ENCODE measurements around the gene COL5A3. TPM values are rescaled to one million over a fixed set of nuclear protein-coding genes. Genes with fewer than 3 reads are reported as not detected.

COL5A3 gene
- polyA plus RNA-seq, 1 donor (not counting 4 experiments of a cell fraction or from before 2014, with no cell fraction given), result 0.43 TPM

- H3K79me2 ChIP-seq (ENCODE audit: control insufficient read depth, insufficient read depth, low read length), result no peaks in the 10 kb centered on the region
- no peaks in the 10 kb centered on the region for H3K4me1 ChIP-seq (ENCODE audit: control insufficient read depth, extremely low read depth, insufficient read depth, low read length)
- H3K9me3 ChIP-seq (ENCODE audit: control insufficient read depth, low read depth, low read length), result no peaks in the 10 kb centered on the region
- H3K4me3 ChIP-seq (ENCODE audit: control insufficient read depth in 2 of 3, extremely low read depth in 1 of 3, insufficient read depth in 2 of 3, low read depth in 1 of 3, low read length in 3 of 3), result no peak overlapping the region
- no peaks in the 10 kb centered on the region for H4K20me1 ChIP-seq (ENCODE audit: control insufficient read depth, extremely low read depth, insufficient read depth, low read length)
- no peak for DNase-seq (ENCODE audit: low read depth, low spot score)
- dilution Hi-C loops (cut with MboI; ENCODE audit: extremely low pct_ligation_motif_present, low sequenced_read_pairs), result no loop called here
- H3K9me1 ChIP-seq (ENCODE audit: control insufficient read depth, extremely low read depth, insufficient read depth, low read length), result no peaks in the 10 kb centered on the region
- H3K36me3 ChIP-seq (ENCODE audit: control insufficient read depth in 2 of 2, extremely low read depth in 1 of 2, insufficient read depth in 2 of 2, low read length in 2 of 2), result no peaks in the 10 kb centered on the region
- H3K4me2 ChIP-seq (ENCODE audit: control insufficient read depth, extremely low read depth, insufficient read depth, low read depth, low read length), result no peak overlapping the region
- H3K9ac ChIP-seq (ENCODE audit: control insufficient read depth, extremely low read depth, insufficient read depth, low read length), result no peak overlapping the region
- no peak overlapping the region for H2AFZ ChIP-seq (ENCODE audit: control insufficient read depth, low read length)
- TF ChIP-seq EZH2 (IDR thresholded peaks at IDR 0.05; ENCODE audit: low read length) (no peak), CTCF (optimal IDR thresholded peaks at IDR 0.05 in 1 of 3, IDR thresholded peaks at IDR 0.05 in 1 of 3, conservative IDR thresholded peaks at IDR 0.05 in 1 of 3; ENCODE audit: extremely low read depth in 1 of 3, insufficient read depth in 2 of 3, low read length in 3 of 3) (no peak)
- no peaks in the 10 kb centered on the region for H3K27me3 ChIP-seq (ENCODE audit: control insufficient read depth, extremely low read depth, insufficient read depth, low read length)
- no peak overlapping the region for H3K27ac ChIP-seq (ENCODE audit: control insufficient read depth, insufficient read depth, low read length)
- FAIRE-seq, result no peak
Measured at GRCh38 chr19:9967326-9967725, 43.0 kb downstream of the COL5A3 start.

DNA sequence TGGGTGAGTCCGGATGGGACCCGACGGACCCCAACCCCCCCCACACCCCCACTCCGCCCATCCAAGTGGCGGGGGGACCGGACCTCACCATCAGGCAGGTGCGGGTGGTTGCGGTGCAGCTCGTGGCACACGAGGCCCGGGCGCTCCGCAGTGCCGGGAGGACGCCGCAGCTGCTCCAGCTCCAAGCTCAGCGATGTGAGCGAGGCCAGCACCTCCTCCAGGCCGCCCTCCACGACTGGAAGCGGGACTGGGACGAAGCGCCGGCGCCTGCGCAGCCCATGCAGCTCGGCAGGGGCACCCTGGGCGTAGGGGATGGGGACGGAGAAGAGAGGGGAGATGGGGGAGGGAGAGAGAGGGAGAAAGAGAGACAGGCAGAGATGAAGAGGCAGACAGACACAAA is 43.9 kb downstream of the COL5A3 start:
- H4K20me1 ChIP-seq (ENCODE audit: control insufficient read depth, extremely low read depth, insufficient read depth, low read length), result no peaks in the 10 kb centered on the region
- H3K9me1 ChIP-seq (ENCODE audit: control insufficient read depth, extremely low read depth, insufficient read depth, low read length), result no peaks in the 10 kb centered on the region
- no peaks in the 10 kb centered on the region for H3K79me2 ChIP-seq (ENCODE audit: control insufficient read depth, insufficient read depth, low read length)
- no peaks in the 10 kb centered on the region for H3K9me3 ChIP-seq (ENCODE audit: control insufficient read depth, low read depth, low read length)
- TF ChIP-seq EZH2 (IDR thresholded peaks at IDR 0.05; ENCODE audit: low read length) (no peak), CTCF (optimal IDR thresholded peaks at IDR 0.05 in 1 of 3, IDR thresholded peaks at IDR 0.05 in 1 of 3, conservative IDR thresholded peaks at IDR 0.05 in 1 of 3; ENCODE audit: extremely low read depth in 1 of 3, insufficient read depth in 2 of 3, low read length in 3 of 3) (no peak)
- no peak for FAIRE-seq
- H3K27ac ChIP-seq (ENCODE audit: control insufficient read depth, insufficient read depth, low read length), result no peak overlapping the region
- no peak overlapping the region for H3K9ac ChIP-seq (ENCODE audit: control insufficient read depth, extremely low read depth, insufficient read depth, low read length)
- H2AFZ ChIP-seq (ENCODE audit: control insufficient read depth, low read length), result no peak overlapping the region
- no peak for DNase-seq (ENCODE audit: low read depth, low spot score)
- no peaks in the 10 kb centered on the region for H3K36me3 ChIP-seq (ENCODE audit: control insufficient read depth in 2 of 2, extremely low read depth in 1 of 2, insufficient read depth in 2 of 2, low read length in 2 of 2)
- H3K27me3 ChIP-seq (ENCODE audit: control insufficient read depth, extremely low read depth, insufficient read depth, low read length), result no peaks in the 10 kb centered on the region
- H3K4me2 ChIP-seq (ENCODE audit: control insufficient read depth, extremely low read depth, insufficient read depth, low read depth, low read length), result no peak overlapping the region
- H3K4me1 ChIP-seq (ENCODE audit: control insufficient read depth, extremely low read depth, insufficient read depth, low read length), result no peaks in the 10 kb centered on the region
- no peak overlapping the region for H3K4me3 ChIP-seq (ENCODE audit: control insufficient read depth in 2 of 3, extremely low read depth in 1 of 3, insufficient read depth in 2 of 3, low read depth in 1 of 3, low read length in 3 of 3)
- dilution Hi-C loops (cut with MboI; ENCODE audit: extremely low pct_ligation_motif_present, low sequenced_read_pairs), result no loop called here
